HL-60/S4 treated with phorbol 12-myristate 13-acetate at 8.2 ng/mL for 4 days and 3 days (cell line): ENCODE measurements around the gene NT5C.
"Not testable (repeated sequence)": the region's sequence is repeated elsewhere in the genome, so short reads cannot be mapped to it uniquely, and the experiment has no call there.

Experiments used
- in situ Hi-C: fragments of 300-500 bp; cut with MboI; formaldehyde crosslinking; loops from 2 replicates; pipeline ENCODE4 v1.15.0; 2022; ENCODE audit warnings: low sequenced_read_pairs

Gene NT5C

GRCh38 chr17:75144816-75145512 lies 13.4 kb upstream of the NT5C start:
- in situ Hi-C loops, result no loop called here

- in situ Hi-C loops, result no loop called here
Measured at GRCh38 chr17:75142236-75142971, 10.9 kb upstream of the NT5C start.

GRCh38 chr17:75138519-75138918 lies 7.0 kb upstream of the NT5C start:
- in situ Hi-C loops, result no loop called here

GRCh38 chr17:75137762-75138161 lies 6.2 kb upstream of the NT5C start:
- in situ Hi-C loops, result not testable (repeated sequence)

- in situ Hi-C loops, result no loop called here
Measured at GRCh38 chr17:75135946-75136345, 4.4 kb upstream of the NT5C start.

GRCh38 chr17:75135452-75135851 lies 3.9 kb upstream of the NT5C start:
- in situ Hi-C loops, result no loop called here

GRCh38 chr17:75133607-75134347 lies 2.2 kb upstream of the NT5C start:
- in situ Hi-C loops, result not testable (repeated sequence)

GRCh38 chr17:75133001-75133400 lies 1.5 kb upstream of the NT5C start:
- in situ Hi-C loops, result no loop called here

GRCh38 chr17:75132018-75133000 lies 767 bp upstream of the NT5C start:
- in situ Hi-C loops, result not testable (repeated sequence)

GRCh38 chr17:75130632-75131277 lies 787 bp downstream of the NT5C start:
- in situ Hi-C loops, result no loop called here

GRCh38 chr17:75130059-75130631 lies 1.4 kb downstream of the NT5C start:
- in situ Hi-C loops, result no loop called here

- in situ Hi-C loops, result no loop called here
Measured at GRCh38 chr17:75129576-75129975, 2.0 kb downstream of the NT5C start.

GRCh38 chr17:75128694-75129505 lies 2.6 kb downstream of the NT5C start:
- in situ Hi-C loops, result no loop called here

GRCh38 chr17:75127936-75128335 lies 3.6 kb downstream of the NT5C start:
- in situ Hi-C loops, result not testable (repeated sequence)

- in situ Hi-C loops, result no loop called here
Measured at GRCh38 chr17:75126954-75127353, 4.6 kb downstream of the NT5C start.

GRCh38 chr17:75125984-75126383 lies 5.6 kb downstream of the NT5C start:
- in situ Hi-C loops, result no loop called here

GRCh38 chr17:75124819-75125162 lies 6.8 kb downstream of the NT5C start:
- in situ Hi-C loops, result no loop called here

- in situ Hi-C loops, result no loop called here
Measured at GRCh38 chr17:75124041-75124818, 7.3 kb downstream of the NT5C start.
